DOHH2 (cell line): ENCODE measurements around the gene PXDC1.
"Not testable (repeated sequence)": the region's sequence is repeated elsewhere in the genome, so short reads cannot be mapped to it uniquely, and the experiment has no call there.

ENCODE experiments used
- H3F3A ChIP-seq: fragments of 200-600 bp; sonication (generic), shearing (Covaris generic); 2 replicates; pipeline ENCODE4 v1.6.0; 2016; ENCODE audit warnings: antibody characterized with exemption, mild to moderate bottlenecking; ENCODE audit not compliant: control insufficient read depth, insufficient read depth
- H3K27ac ChIP-seq: fragments of 200-600 bp; sonication (generic); 2 replicates; pipeline ENCODE4 v1.5.1; 2014; ENCODE audit warnings: low read depth, mild to moderate bottlenecking, low read length, moderate library complexity
- H3K27me3 ChIP-seq: fragments of 200-600 bp; sonication (generic); 2 replicates; pipeline ENCODE4 v1.6.1; 2014; ENCODE audit warnings: mild to moderate bottlenecking, low read length, mixed read lengths; ENCODE audit not compliant: control insufficient read depth
- H3K36me3 ChIP-seq: fragments of 200-600 bp; sonication (generic); 2 replicates; pipeline ENCODE4 v1.6.1; 2014; ENCODE audit warnings: mild to moderate bottlenecking, low read length, moderate library complexity, mixed read lengths; ENCODE audit not compliant: control insufficient read depth
- H3K4me1 ChIP-seq: fragments of 200-600 bp; sonication (generic); 2 replicates; pipeline ENCODE4 v1.6.1; 2014; ENCODE audit warnings: mild to moderate bottlenecking, low read length, mixed read lengths; ENCODE audit not compliant: control insufficient read depth
- H3K4me2 ChIP-seq: fragments of 200-600 bp; sonication (generic); 2 replicates; pipeline ENCODE4 v1.6.0; 2014; ENCODE audit warnings: mild to moderate bottlenecking, low read length, moderate library complexity
- H3K4me3 ChIP-seq: fragments of 200-600 bp; sonication (generic); 2 replicates; pipeline ENCODE4 v1.5.1; 2014; ENCODE audit warnings: mild to moderate bottlenecking, low read length, mixed read lengths
- H3K79me2 ChIP-seq: fragments of 200-600 bp; sonication (generic); 2 replicates; pipeline ENCODE4 v1.6.1; 2014; ENCODE audit warnings: mild to moderate bottlenecking, low read length, mixed read lengths; ENCODE audit not compliant: control insufficient read depth
- H3K9me2 ChIP-seq: fragments of 200-600 bp; sonication (generic); replicated peaks from 2 replicates; pipeline ENCODE4 v1.6.1; 2014; ENCODE audit warnings: mild to moderate bottlenecking, low read length, mixed read lengths; ENCODE audit not compliant: control insufficient read depth
- H3K9me3 ChIP-seq: fragments of 200-600 bp; sonication (generic); 2 replicates; pipeline ENCODE4 v1.6.1; 2014; ENCODE audit warnings: antibody characterized with exemption, low read length, mixed read lengths; ENCODE audit not compliant: control insufficient read depth, insufficient read depth
- H4K20me1 ChIP-seq: fragments of 200-600 bp; sonication (generic); 2 replicates; pipeline ENCODE4 v1.6.0; 2014; ENCODE audit warnings: low read depth, mild to moderate bottlenecking, antibody characterized with exemption, low read length, moderate library complexity; ENCODE audit not compliant: control insufficient read depth, insufficient read depth
- CTCF ChIP-seq: fragments of 200-600 bp; sonication (generic); IDR thresholded peaks from one replicate; pipeline ENCODE4 v1.5.1; 2014; ENCODE audit warnings: antibody characterized with exemption, mild to moderate bottlenecking, low read depth, low read length; ENCODE audit not compliant: poor library complexity, severe bottlenecking
- EZH2phosphoT487 ChIP-seq: fragments of 200-600 bp; sonication (generic); IDR thresholded peaks from 2 replicates; pipeline ENCODE4 v1.6.1; 2017; ENCODE audit warnings: borderline replicate concordance, mild to moderate bottlenecking, antibody characterized with exemption, low read length, moderate library complexity, mixed read lengths

The PXDC1 gene

GRCh38 chr6:3723251-3723650, 28.3 kb downstream of the PXDC1 start:
- no peaks in the 10 kb centered on the region for H3K79me2 ChIP-seq
- no peaks in the 10 kb centered on the region for H4K20me1 ChIP-seq
- H3K27me3 ChIP-seq: no peaks in the 10 kb centered on the region
- H3K4me1 ChIP-seq: no peaks in the 10 kb centered on the region
- H3K36me3 ChIP-seq: no peaks in the 10 kb centered on the region
- H3K27ac ChIP-seq: no peak overlapping the region
- H3F3A ChIP-seq: no peaks in the 10 kb centered on the region
- no peak overlapping the region for H3K4me3 ChIP-seq
- no peaks in the 10 kb centered on the region for H3K9me3 ChIP-seq
- H3K9me2 ChIP-seq: no peaks in the 10 kb centered on the region
- TF ChIP-seq EZH2phosphoT487 (no peak), CTCF (no peak)
- no peak overlapping the region for H3K4me2 ChIP-seq

GRCh38 chr6:3722785-3723184, 28.7 kb downstream of the PXDC1 start:
- no peak overlapping the region for H3K4me2 ChIP-seq
- H3F3A ChIP-seq: no peaks in the 10 kb centered on the region
- H3K27me3 ChIP-seq: no peaks in the 10 kb centered on the region

GRCh38 chr6:3721810-3722621, 29.5 kb downstream of the PXDC1 start:
- no peaks in the 10 kb centered on the region for H3K36me3 ChIP-seq
- H3K9me3 ChIP-seq: no peaks in the 10 kb centered on the region
- no peak overlapping the region for H3K4me2 ChIP-seq
- peaks cover under 1% of the 10 kb centered on the region; the same call in 1 of the 2 replicates for H3K27me3 ChIP-seq
- no peaks in the 10 kb centered on the region for H3F3A ChIP-seq
- H3K27ac ChIP-seq: no peak overlapping the region
- no peaks in the 10 kb centered on the region for H3K4me1 ChIP-seq
- no peaks in the 10 kb centered on the region for H3K9me2 ChIP-seq
- H4K20me1 ChIP-seq: no peaks in the 10 kb centered on the region
- no peak overlapping the region for H3K4me3 ChIP-seq
- no peak for TF ChIP-seq EZH2phosphoT487
- TF ChIP-seq CTCF: no peak
- H3K79me2 ChIP-seq: no peaks in the 10 kb centered on the region

More at GRCh38 chr6:3722785-3723184, 28.7 kb downstream of the PXDC1 start:
- Histone ChIP-seq H3K9me3 (no peaks in the 10 kb centered on the region), H3K36me3 (no peaks in the 10 kb centered on the region), H3K4me3 (no peak overlapping the region), H3K4me1 (no peaks in the 10 kb centered on the region), H3K27ac (no peak overlapping the region), H4K20me1 (no peaks in the 10 kb centered on the region), H3K9me2 (no peaks in the 10 kb centered on the region), H3K79me2 (no peaks in the 10 kb centered on the region)
- no peak for TF ChIP-seq EZH2phosphoT487
- TF ChIP-seq CTCF: no peak

DNA sequence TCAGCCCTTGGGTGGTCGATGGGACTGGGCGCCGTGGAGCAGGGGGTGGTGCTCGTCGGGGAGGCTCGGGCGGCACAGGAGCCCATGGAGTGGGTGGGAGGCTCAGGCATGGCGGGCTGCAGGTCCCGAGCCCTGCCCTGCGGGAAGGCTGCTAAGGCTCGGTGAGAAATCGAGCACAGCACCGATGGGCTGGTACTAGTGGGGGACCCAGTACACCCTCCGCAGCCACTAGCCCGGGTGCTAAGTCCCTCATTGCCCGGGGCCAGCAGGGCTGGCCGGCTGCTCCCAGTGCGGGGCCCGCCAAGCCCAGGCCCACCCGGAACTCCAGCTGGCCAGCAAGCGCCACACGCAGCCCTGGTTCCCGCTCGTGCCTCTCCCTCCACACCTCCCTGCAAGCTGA, 30.7 kb downstream of the PXDC1 start:
- H3K27me3 ChIP-seq, H3K27ac ChIP-seq, H4K20me1 ChIP-seq, H3K4me2 ChIP-seq, H3K4me1 ChIP-seq, H3K9me2 ChIP-seq, H3F3A ChIP-seq, H3K9me3 ChIP-seq, H3K4me3 ChIP-seq, H3K79me2 ChIP-seq, H3K36me3 ChIP-seq: not testable (repeated sequence)
